HG02759 (cell line): ENCODE data around the gene MYO5C.
"Not testable (repeated sequence)": the region's sequence is repeated elsewhere in the genome, so short reads cannot be mapped to it uniquely, and the experiment has no call there.

Experiments
- ATAC-seq: cut with Tn5 transposase; IDR thresholded peaks from one replicate; pipeline ENCODE4 v1.9.1; 2021; ENCODE audit warnings: mild to moderate bottlenecking, moderate library complexity; ENCODE audit not compliant: unreplicated experiment

Gene MYO5C

GRCh38 chr15:52307847-52308246, 12.2 kb upstream of the MYO5C start:
- ATAC-seq, result no peak

DNA sequence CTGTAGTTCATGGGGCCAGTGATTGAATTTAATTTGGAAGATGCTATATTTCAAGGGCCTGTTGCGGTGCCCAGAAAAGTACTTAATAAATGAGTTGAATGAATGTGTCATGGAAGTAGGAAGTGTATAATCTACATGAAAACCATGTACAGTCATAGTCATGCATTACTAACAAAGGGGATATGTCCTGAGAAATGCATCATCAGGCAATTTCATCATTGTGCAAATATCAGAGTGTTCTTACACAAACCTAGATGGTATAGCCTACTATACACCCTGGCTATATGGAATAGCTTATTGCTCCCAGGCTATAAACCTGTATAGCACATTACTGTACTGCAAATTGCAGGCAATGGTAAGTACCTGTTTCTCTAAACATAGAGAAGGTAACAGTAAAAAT, 10.7 kb upstream of the MYO5C start:
- ATAC-seq, result no peak

DNA sequence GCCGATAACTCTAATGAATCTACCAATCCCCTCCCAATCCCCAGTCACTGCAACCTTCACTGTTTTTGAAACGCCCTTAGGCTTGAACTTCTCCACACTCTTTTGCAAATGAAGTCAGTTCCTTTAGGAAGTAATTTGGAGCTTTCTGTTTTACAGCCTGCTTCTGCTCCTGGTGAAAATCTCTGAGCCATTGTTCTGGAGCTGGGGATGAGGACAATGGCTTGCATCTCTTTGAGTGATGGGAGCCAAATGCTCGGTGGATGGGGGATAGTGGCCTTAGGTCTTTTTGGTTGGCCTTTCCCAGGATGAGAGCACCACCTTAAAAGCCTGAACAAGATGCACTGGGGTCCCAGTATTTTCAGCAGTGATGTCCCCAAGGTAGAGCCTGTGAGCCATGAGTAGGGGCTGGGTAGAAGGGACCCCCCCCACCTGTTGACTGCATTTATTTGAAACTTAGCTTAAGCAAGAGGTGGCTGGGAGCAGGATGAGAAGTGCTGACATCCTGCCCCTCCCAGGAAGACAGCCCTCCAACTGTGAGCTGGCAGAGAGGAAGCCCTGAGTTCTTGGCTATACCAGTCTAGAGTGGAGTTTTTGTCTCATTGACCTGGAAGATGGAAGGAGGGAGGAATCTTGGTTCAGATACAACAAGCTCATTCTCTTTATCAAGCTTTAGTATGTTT, 7.6 kb upstream of the MYO5C start:
- ATAC-seq, result no peak

GRCh38 chr15:52301265-52301847, 5.8 kb upstream of the MYO5C start:
- ATAC-seq, result no peak

DNA sequence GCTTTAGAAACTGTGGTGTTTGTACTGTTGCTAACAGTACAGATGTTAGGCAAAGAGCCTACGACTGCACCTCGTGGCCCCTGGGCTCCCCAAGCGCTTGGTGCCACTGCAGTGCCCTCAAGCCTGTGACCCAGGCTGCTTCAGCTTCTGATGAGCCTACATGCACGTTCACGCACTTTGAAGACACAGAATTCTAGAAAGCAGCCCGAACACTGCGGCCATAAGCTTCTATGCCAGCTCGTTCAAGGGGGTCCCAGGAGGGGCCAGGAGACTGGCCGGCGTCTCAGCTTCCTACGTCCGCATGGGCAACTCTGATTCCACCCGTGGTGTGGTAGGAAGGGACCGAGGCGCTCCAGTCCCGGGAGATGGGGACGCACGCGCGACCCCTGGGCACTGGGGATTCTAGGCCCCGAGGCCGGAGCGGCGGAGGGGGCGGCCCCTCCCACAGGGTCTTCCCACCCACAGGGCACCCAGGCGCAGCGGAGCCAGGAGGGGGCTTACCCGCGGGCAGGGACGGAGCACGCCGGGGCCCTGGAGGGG, 653 bp downstream of the MYO5C start:
- ATAC-seq, result peak; percentile 26

- ATAC-seq, result no peak
These were observed 2.7 kb downstream of the MYO5C start for GRCh38 chr15:52292780-52293392.

GRCh38 chr15:52291204-52291603, 4.4 kb downstream of the MYO5C start:
- ATAC-seq, result no peak

DNA sequence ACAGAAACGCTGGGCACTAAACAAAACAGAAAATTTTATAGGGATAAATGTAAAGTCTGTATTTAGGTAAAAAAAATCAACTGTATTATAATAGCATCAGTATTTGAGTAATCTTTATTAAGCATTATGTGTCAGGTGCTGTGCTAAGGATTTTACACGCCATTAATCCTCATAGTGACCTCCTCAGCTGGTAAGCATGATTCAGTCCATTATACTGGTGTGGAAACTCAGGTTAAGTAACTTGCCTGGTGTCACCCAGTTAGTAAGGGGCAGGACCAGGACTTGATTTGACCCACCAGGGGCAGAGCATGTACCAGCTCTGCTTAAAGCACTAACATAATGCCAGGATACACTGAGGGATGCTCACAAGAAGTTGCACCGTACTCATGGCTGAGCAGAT, 4.8 kb downstream of the MYO5C start:
- no peak for ATAC-seq

DNA sequence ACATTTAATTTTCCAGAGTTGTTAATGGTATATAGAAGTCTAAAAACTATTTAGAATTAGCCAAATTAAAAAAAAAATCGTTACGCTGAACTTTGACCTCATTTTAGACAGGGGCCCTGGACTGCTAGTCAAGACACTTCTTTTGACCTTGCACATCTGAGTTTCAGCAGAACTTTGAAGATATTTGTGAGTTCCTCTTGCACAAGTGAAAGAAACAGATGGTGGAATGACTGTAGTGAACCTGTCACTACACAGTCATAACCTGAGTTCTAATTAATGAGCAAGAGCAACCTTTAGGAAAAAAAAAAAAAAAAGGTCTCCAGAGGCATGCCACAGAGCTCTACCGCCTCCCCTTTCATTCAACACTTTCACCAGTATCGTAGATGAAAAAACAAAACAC, 5.3 kb downstream of the MYO5C start:
- peak; percentile 39 for ATAC-seq

DNA sequence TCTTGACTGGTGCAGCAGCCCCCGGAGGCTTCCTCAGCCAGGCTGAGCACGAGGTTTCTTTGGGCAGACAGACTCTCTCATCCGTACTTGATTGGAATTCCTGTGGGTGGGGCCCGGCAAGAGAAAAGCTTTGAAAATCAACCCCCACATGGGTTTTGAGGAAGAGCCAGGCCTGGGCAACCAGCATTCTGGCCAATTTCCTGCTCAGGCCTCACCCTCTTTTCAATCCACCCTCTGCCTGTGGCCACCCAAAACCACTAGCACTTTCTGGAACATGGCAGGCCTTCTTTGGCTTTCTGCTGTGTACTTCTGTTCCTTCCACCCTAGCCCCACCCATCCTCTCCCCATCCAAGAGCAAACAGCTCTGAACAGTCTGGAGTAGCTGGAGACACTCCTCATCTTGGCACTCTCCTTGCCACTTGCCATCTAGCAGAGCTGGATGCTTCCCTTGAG, 5.9 kb downstream of the MYO5C start:
- ATAC-seq, result no peak

DNA sequence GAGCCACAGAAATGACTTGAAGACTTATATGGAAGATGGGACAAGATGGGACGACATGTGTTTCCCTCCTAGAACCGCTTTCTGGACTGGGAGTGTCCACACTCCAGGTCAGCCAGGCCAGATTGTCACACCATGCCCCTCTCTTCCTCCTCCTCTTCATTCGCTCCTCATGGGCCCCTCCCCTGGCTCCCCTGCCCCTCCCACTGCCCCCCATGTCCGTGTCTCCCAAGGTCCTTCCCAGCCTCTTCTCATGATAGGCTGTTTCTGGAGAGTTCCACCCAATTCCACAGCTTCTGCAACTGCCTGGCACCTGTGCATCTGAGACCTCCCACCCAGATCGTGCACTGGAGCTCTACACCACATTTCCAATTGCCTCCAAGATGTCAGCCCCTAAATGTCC, 6.6 kb downstream of the MYO5C start:
- ATAC-seq, result no peak

GRCh38 chr15:52288051-52288942, 7.3 kb downstream of the MYO5C start:
- ATAC-seq, result no peak

- no peak for ATAC-seq
These were observed 8.5 kb downstream of the MYO5C start for GRCh38 chr15:52287114-52287513.

GRCh38 chr15:52285941-52286340, 9.7 kb downstream of the MYO5C start:
- not testable (repeated sequence) for ATAC-seq

GRCh38 chr15:52284164-52284563, 11.4 kb downstream of the MYO5C start:
- ATAC-seq, result no peak

DNA sequence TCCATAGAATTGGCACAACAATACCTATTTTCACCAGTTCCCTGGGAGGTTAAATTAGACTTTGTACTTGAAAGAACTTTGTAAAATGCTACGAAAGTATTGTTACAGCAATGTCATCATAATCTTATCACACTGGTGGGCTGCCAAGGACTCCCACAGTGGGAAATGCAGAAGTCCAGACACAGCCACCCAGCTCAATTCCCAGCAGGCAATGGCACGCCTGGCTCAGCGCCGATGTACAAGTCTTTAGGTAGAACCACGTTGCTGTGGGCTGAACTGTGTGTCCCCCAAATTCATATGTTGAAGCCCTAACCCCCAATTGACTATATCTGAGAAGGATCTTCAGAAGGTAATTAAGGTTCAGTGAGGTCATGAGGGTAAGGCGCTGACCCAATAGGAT, 12.3 kb downstream of the MYO5C start:
- ATAC-seq, result no peak

DNA sequence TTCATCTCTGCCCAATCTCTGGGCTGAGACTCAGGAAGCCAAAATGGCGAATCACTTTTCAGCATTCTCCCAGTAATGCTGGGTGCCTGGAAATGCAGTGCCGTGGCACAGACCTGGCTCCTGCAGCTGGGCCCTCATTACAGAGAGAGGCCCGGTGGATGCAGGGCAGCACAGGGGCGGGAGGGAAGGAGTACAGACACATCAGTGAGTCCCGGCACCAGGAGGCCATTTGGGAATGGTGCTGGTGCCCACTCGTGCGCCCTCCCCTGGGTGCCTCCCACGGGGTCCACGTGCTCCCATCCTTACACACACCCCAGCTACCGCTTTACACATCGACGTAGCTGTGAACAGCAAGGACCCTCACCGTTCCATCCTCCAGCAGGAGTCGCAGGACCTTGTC, 13.2 kb downstream of the MYO5C start:
- no peak for ATAC-seq

- no peak for ATAC-seq
These were observed 14.2 kb downstream of the MYO5C start for GRCh38 chr15:52281085-52282035.

- no peak for ATAC-seq
These were observed 15.1 kb downstream of the MYO5C start for GRCh38 chr15:52280326-52281084.
